HG03521 (cell line): Measurements from ENCODE around the gene PPP6R2.

Experiments
- ATAC-seq: cut with Tn5 transposase; IDR thresholded peaks from one replicate; pipeline ENCODE4 v1.9.1; 2021; ENCODE audit warnings: mild to moderate bottlenecking, moderate library complexity; ENCODE audit not compliant: unreplicated experiment

The PPP6R2 gene

GRCh38 chr22:50443197-50443596 lies 100.1 kb downstream of the PPP6R2 start:
- ATAC-seq: no peak

- ATAC-seq: no peak
Observed at GRCh38 chr22:50443801-50444625, 100.9 kb downstream of the PPP6R2 start.

GRCh38 chr22:50444663-50445062 lies 101.5 kb downstream of the PPP6R2 start:
- ATAC-seq: no peak

GRCh38 chr22:50445071-50445879 lies 102.1 kb downstream of the PPP6R2 start:
- no peak for ATAC-seq

GRCh38 chr22:50445880-50446707 lies 103.0 kb downstream of the PPP6R2 start:
- ATAC-seq: no peak

- no peak for ATAC-seq
Observed at GRCh38 chr22:50446708-50447575, 103.8 kb downstream of the PPP6R2 start.

GRCh38 chr22:50447576-50448551 lies 104.7 kb downstream of the PPP6R2 start:
- no peak for ATAC-seq

- no peak for ATAC-seq
Observed at GRCh38 chr22:50452649-50453048, 109.5 kb downstream of the PPP6R2 start.

GRCh38 chr22:50454556-50455075 lies 111.5 kb downstream of the PPP6R2 start:
- ATAC-seq: no peak

- no peak for ATAC-seq
Observed at GRCh38 chr22:50455201-50455600, 112.1 kb downstream of the PPP6R2 start.

GRCh38 chr22:50456026-50456425 lies 112.9 kb downstream of the PPP6R2 start:
- no peak for ATAC-seq

- no peak for ATAC-seq
Observed at GRCh38 chr22:50456466-50457234, 113.5 kb downstream of the PPP6R2 start.

GRCh38 chr22:50459016-50459415 lies 115.9 kb downstream of the PPP6R2 start:
- no peak for ATAC-seq

GRCh38 chr22:50459496-50460140 lies 116.5 kb downstream of the PPP6R2 start:
- ATAC-seq: no peak

- no peak for ATAC-seq
Observed at GRCh38 chr22:50460938-50461337, 117.8 kb downstream of the PPP6R2 start.

GRCh38 chr22:50461536-50461935 lies 118.4 kb downstream of the PPP6R2 start:
- ATAC-seq: no peak

GRCh38 chr22:50461979-50462540 lies 118.9 kb downstream of the PPP6R2 start:
- no peak for ATAC-seq
